GM12878 (cell line): ENCODE measurements around the gene AGBL4. TPM values are rescaled to one million over a fixed set of nuclear protein-coding genes. Genes with fewer than 3 reads are reported as not detected.

Experiments used
- CHD2 ChIP-seq: IDR thresholded peaks from 2 replicates; pipeline ENCODE4 v1.6.1; 2011; ENCODE audit warnings: low read depth, low read length, improper control_type of control experiment, borderline replicate concordance
- GATAD2B ChIP-seq: fragments of 450-650 bp; conservative IDR thresholded peaks from 2 replicates; pipeline ENCODE4 v1.6.1; 2017; ENCODE audit warnings: low read depth, mild to moderate bottlenecking, moderate library complexity
- HCFC1 ChIP-seq: fragments of 150-350 bp; IDR thresholded peaks from 2 replicates; pipeline ENCODE4 v1.6.1; 2014; ENCODE audit warnings: low read length
- HDAC2 ChIP-seq: fragments of 200-600 bp; sonication (generic); IDR thresholded peaks from 2 replicates; pipeline ENCODE4 v1.6.1; 2017
- IKZF2 ChIP-seq, 2 experiments: fragments of 450-650 bp; IDR thresholded peaks; 2 replicates each; pipeline ENCODE4 v1.6.1; 2017; ENCODE audit warnings: mild to moderate bottlenecking in 2 of 2, moderate library complexity in 2 of 2
- MYB ChIP-seq: fragments of 150-350 bp; IDR thresholded peaks from 2 replicates; pipeline ENCODE4 v1.6.1; 2014; ENCODE audit warnings: mild to moderate bottlenecking, low read depth, low read length, borderline replicate concordance
- NFYA ChIP-seq: IDR thresholded peaks from 2 replicates; pipeline ENCODE4 v1.6.1; 2011; ENCODE audit warnings: low read depth, mild to moderate bottlenecking, low read length, improper control_type of control experiment, borderline replicate concordance
- PAX5 ChIP-seq: IDR thresholded peaks from 2 replicates; pipeline ENCODE4 v1.6.1; 2011; ENCODE audit warnings: low read depth, low read length, borderline replicate concordance
- POLR2AphosphoS2 ChIP-seq: IDR thresholded peaks from 2 replicates; pipeline ENCODE4 v1.6.1; 2011; ENCODE audit warnings: low read depth, mild to moderate bottlenecking, low read length, improper control_type of control experiment, moderate library complexity
- RELA ChIP-seq: fragments of 450-650 bp; IDR thresholded peaks from 2 replicates; pipeline ENCODE4 v1.8.0; 2014; ENCODE audit warnings: borderline replicate concordance; ENCODE audit not compliant: partially characterized antibody
- SPI1 ChIP-seq: IDR thresholded peaks from 2 replicates; pipeline ENCODE4 v1.6.1; 2011; ENCODE audit warnings: low read depth, mild to moderate bottlenecking, low read length, moderate library complexity, borderline replicate concordance; ENCODE audit not compliant: insufficient read depth
- STAT3 ChIP-seq: IDR thresholded peaks from 2 replicates; pipeline ENCODE4 v1.6.1; 2011; ENCODE audit warnings: low read depth, low read length, improper control_type of control experiment
- SUPT20H ChIP-seq: IDR thresholded peaks from 2 replicates; pipeline ENCODE4 v1.6.1; 2011; ENCODE audit warnings: low read depth, mild to moderate bottlenecking, low read length, moderate library complexity, borderline replicate concordance; ENCODE audit not compliant: control insufficient read depth
- polyA plus RNA-seq, 11 experiments: library from polyadenylated mRNA; depleted of rRNA in 4 of 11; unstranded in 6 of 11; stranded (reverse) in 5 of 11; fragments of >200 nt; fragmentation: Nextera tagmentation in 4 of 11; fragmentation: Illumina TruSeq in 1 of 11; extraction: Ambion mirVana in 4 of 11; extraction: Trizol in 1 of 11; gene quantifications; 1 replicate in 1 of 11; 2 replicates in 10 of 11; pipeline versions ENCODE4 v1.2.1 to v1.2.3, GENCODE V29; 2011 to 2016; ENCODE audit warnings: inconsistent platforms in 2 of 11, missing spikeins in 2 of 11, low read depth in 1 of 11
- total RNA-seq, 4 experiments: library from RNA; depleted of rRNA in 3 of 4; stranded (reverse); fragments of >200 nt in 3 of 4; fragmentation: Illumina TruSeq in 1 of 4; extraction: Trizol in 1 of 4; gene quantifications; 2 replicates each; pipeline versions ENCODE4 v1.2.1 to v1.2.3, GENCODE V29; 2013 to 2021
- TF ChIP-seq, protein P1 (sequence below): IDR thresholded peaks from 2 replicates; pipeline ENCODE4 v1.6.1; 2012; ENCODE audit warnings: improper control_type of control experiment, low read depth, low read length; ENCODE audit not compliant: insufficient replicate concordance
- TF ChIP-seq, protein P2 (sequence below): fragments of 450-650 bp; formaldehyde crosslinking; IDR thresholded peaks from 2 replicates; pipeline ENCODE4 v1.4.0; 2020; ENCODE audit warnings: mild to moderate bottlenecking, moderate library complexity
- TF ChIP-seq, protein P3 (sequence below): IDR thresholded peaks from 2 replicates; pipeline ENCODE4 v1.6.1; 2012; ENCODE audit warnings: low read depth, low read length, improper control_type of control experiment
- TF ChIP-seq, protein P4 (sequence below): IDR thresholded peaks from 2 replicates; pipeline ENCODE4 v1.6.1; 2011; ENCODE audit warnings: mild to moderate bottlenecking, low read depth, low read length, moderate library complexity; ENCODE audit not compliant: insufficient replicate concordance
- TF ChIP-seq, protein P5 (sequence below), 3 experiments: IDR thresholded peaks in 2 of 3; conservative IDR thresholded peaks in 1 of 3; 2 replicates each; pipeline ENCODE4 v1.5.1; 2011; ENCODE audit warnings: low read depth in 3 of 3, low read length in 3 of 3, mild to moderate bottlenecking in 3 of 3, control low read depth in 2 of 3, moderate library complexity in 2 of 3, inconsistent platforms in 1 of 3, mixed read lengths in 1 of 3; ENCODE audit not compliant: control insufficient read depth in 2 of 3, insufficient read depth in 1 of 3; ENCODE audit errors: extremely low read depth in 1 of 3

The AGBL4 gene
- total and polyA plus RNA-seq, 10 of the 15 experiments (the other 5 are each of a cell fraction or from before 2014, with no cell fraction given), result 0.31 TPM; not detected in 9

DNA sequence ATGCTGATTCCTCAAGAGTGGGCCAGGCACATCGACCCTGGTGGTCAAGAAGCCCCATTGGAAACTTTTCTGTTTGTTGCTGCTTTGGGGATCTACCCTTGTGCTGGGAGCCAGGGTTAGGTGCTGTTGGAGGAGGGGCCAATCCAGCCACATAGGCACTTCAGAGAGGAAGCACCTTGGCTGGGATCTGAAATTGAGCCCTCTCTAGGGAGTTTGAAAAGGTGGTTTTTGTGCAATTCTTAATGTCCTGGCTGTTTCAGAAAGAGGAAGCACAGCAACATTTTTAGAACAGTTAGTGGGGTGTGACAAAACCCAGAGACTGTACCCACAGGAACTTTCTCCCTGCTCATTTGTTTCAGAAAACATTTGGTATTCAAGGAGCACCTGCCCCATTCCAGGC is 1229.9 kb downstream of the AGBL4 start (continued):
- TF ChIP-seq STAT3 (no peak), HDAC2 (no peak), RELA (no peak), HCFC1 (no peak), SPI1 (peak; percentile 47), PAX5 (peak; percentile 28; the same call in 1 of the 2 replicates), NFYA (no peak), IKZF2 (IDR thresholded peaks at IDR 0.05) (peak; percentile 47 to 66; a peak in 3 of 4 replicates), MYB (no peak), CHD2 (no peak), GATAD2B (no peak), POLR2AphosphoS2 (no peak), SUPT20H (no peak)
- TF ChIP-seq, protein P1, sequence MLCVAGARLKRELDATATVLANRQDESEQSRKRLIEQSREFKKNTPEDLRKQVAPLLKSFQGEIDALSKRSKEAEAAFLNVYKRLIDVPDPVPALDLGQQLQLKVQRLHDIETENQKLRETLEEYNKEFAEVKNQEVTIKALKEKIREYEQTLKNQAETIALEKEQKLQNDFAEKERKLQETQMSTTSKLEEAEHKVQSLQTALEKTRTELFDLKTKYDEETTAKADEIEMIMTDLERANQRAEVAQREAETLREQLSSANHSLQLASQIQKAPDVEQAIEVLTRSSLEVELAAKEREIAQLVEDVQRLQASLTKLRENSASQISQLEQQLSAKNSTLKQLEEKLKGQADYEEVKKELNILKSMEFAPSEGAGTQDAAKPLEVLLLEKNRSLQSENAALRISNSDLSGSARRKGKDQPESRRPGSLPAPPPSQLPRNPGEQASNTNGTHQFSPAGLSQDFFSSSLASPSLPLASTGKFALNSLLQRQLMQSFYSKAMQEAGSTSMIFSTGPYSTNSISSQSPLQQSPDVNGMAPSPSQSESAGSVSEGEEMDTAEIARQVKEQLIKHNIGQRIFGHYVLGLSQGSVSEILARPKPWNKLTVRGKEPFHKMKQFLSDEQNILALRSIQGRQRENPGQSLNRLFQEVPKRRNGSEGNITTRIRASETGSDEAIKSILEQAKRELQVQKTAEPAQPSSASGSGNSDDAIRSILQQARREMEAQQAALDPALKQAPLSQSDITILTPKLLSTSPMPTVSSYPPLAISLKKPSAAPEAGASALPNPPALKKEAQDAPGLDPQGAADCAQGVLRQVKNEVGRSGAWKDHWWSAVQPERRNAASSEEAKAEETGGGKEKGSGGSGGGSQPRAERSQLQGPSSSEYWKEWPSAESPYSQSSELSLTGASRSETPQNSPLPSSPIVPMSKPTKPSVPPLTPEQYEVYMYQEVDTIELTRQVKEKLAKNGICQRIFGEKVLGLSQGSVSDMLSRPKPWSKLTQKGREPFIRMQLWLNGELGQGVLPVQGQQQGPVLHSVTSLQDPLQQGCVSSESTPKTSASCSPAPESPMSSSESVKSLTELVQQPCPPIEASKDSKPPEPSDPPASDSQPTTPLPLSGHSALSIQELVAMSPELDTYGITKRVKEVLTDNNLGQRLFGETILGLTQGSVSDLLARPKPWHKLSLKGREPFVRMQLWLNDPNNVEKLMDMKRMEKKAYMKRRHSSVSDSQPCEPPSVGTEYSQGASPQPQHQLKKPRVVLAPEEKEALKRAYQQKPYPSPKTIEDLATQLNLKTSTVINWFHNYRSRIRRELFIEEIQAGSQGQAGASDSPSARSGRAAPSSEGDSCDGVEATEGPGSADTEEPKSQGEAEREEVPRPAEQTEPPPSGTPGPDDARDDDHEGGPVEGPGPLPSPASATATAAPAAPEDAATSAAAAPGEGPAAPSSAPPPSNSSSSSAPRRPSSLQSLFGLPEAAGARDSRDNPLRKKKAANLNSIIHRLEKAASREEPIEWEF, result no peak
- TF ChIP-seq, protein P2, sequence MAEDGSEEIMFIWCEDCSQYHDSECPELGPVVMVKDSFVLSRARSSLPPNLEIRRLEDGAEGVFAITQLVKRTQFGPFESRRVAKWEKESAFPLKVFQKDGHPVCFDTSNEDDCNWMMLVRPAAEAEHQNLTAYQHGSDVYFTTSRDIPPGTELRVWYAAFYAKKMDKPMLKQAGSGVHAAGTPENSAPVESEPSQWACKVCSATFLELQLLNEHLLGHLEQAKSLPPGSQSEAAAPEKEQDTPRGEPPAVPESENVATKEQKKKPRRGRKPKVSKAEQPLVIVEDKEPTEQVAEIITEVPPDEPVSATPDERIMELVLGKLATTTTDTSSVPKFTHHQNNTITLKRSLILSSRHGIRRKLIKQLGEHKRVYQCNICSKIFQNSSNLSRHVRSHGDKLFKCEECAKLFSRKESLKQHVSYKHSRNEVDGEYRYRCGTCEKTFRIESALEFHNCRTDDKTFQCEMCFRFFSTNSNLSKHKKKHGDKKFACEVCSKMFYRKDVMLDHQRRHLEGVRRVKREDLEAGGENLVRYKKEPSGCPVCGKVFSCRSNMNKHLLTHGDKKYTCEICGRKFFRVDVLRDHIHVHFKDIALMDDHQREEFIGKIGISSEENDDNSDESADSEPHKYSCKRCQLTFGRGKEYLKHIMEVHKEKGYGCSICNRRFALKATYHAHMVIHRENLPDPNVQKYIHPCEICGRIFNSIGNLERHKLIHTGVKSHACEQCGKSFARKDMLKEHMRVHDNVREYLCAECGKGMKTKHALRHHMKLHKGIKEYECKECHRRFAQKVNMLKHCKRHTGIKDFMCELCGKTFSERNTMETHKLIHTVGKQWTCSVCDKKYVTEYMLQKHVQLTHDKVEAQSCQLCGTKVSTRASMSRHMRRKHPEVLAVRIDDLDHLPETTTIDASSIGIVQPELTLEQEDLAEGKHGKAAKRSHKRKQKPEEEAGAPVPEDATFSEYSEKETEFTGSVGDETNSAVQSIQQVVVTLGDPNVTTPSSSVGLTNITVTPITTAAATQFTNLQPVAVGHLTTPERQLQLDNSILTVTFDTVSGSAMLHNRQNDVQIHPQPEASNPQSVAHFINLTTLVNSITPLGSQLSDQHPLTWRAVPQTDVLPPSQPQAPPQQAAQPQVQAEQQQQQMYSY (CRISPR knock-in tag), result no peak
- TF ChIP-seq, protein P3, sequence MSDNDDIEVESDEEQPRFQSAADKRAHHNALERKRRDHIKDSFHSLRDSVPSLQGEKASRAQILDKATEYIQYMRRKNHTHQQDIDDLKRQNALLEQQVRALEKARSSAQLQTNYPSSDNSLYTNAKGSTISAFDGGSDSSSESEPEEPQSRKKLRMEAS, result no peak
- TF ChIP-seq, protein P4, sequence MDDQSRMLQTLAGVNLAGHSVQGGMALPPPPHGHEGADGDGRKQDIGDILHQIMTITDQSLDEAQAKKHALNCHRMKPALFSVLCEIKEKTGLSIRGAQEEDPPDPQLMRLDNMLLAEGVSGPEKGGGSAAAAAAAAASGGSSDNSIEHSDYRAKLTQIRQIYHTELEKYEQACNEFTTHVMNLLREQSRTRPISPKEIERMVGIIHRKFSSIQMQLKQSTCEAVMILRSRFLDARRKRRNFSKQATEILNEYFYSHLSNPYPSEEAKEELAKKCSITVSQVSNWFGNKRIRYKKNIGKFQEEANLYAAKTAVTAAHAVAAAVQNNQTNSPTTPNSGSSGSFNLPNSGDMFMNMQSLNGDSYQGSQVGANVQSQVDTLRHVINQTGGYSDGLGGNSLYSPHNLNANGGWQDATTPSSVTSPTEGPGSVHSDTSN, result no peak
- TF ChIP-seq, protein P5, sequence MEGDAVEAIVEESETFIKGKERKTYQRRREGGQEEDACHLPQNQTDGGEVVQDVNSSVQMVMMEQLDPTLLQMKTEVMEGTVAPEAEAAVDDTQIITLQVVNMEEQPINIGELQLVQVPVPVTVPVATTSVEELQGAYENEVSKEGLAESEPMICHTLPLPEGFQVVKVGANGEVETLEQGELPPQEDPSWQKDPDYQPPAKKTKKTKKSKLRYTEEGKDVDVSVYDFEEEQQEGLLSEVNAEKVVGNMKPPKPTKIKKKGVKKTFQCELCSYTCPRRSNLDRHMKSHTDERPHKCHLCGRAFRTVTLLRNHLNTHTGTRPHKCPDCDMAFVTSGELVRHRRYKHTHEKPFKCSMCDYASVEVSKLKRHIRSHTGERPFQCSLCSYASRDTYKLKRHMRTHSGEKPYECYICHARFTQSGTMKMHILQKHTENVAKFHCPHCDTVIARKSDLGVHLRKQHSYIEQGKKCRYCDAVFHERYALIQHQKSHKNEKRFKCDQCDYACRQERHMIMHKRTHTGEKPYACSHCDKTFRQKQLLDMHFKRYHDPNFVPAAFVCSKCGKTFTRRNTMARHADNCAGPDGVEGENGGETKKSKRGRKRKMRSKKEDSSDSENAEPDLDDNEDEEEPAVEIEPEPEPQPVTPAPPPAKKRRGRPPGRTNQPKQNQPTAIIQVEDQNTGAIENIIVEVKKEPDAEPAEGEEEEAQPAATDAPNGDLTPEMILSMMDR (IDR thresholded peaks at IDR 0.05 in 2 of 3, conservative IDR thresholded peaks at IDR 0.05 in 1 of 3; ENCODE audit: control insufficient read depth in 2 of 3, extremely low read depth in 1 of 3, insufficient read depth in 1 of 3, low read depth in 3 of 3, low read length in 3 of 3), result no peak
